ENCODE data around the gene RMDN2.

RMDN2 gene

GRCh38 chr2:37966326-37966725 is 41.2 kb downstream of the RMDN2 start:
- peaks cover 0 to 1% of the 10 kb centered on the region in 2 donors for H3K4me1 Mint-ChIP-seq (ENCODE audit: low read depth in 2 of 2)
- H3K36me3 Mint-ChIP-seq (ENCODE audit: insufficient read depth), result peaks cover under 1% of the 10 kb centered on the region

GRCh38 chr2:37969731-37970130 is 44.6 kb downstream of the RMDN2 start:
- H3K4me1 Mint-ChIP-seq (ENCODE audit: low read depth in 2 of 2), result peaks cover 0 to 4% of the 10 kb centered on the region in 2 donors
- no peaks in the 10 kb centered on the region for H3K36me3 Mint-ChIP-seq (ENCODE audit: insufficient read depth)
- DNase-seq (no peak), ATAC-seq (replicated peaks) (no peak)
- H3K27ac Mint-ChIP-seq, result no peak overlapping the region
- H3K27me3 Mint-ChIP-seq, result peaks cover 0 to 15% of the 10 kb centered on the region in 2 donors
- H3K9me3 Mint-ChIP-seq, result peaks cover 0 to 4% of the 10 kb centered on the region in 2 donors
- no peak overlapping the region for H3K4me3 Mint-ChIP-seq

More at GRCh38 chr2:37966326-37966725, 41.2 kb downstream of the RMDN2 start:
- Mint-ChIP-seq H3K4me3 (no peak overlapping the region), H3K27me3 (peaks cover 0 to 8% of the 10 kb centered on the region in 2 donors), H3K9me3 (peaks cover 3 to 4% of the 10 kb centered on the region in 2 donors), H3K27ac (no peak overlapping the region)
- ATAC-seq (replicated peaks) (no peak), DNase-seq (no peak)

GRCh38 chr2:37971971-37972370 is 46.9 kb downstream of the RMDN2 start:
- peaks cover 0 to 2% of the 10 kb centered on the region in 2 donors for H3K9me3 Mint-ChIP-seq
- H3K27ac Mint-ChIP-seq, result no peak overlapping the region
- no peaks in the 10 kb centered on the region for H3K36me3 Mint-ChIP-seq (ENCODE audit: insufficient read depth)

GRCh38 chr2:37973615-37974353 is 48.7 kb downstream of the RMDN2 start:
- Mint-ChIP-seq H3K4me3 (no peak overlapping the region), H3K27ac (no peak overlapping the region), H3K36me3 (ENCODE audit: insufficient read depth) (no peaks in the 10 kb centered on the region), H3K27me3 (peaks cover 0 to 7% of the 10 kb centered on the region in 2 donors), H3K4me1 (ENCODE audit: low read depth in 2 of 2) (peaks cover 0 to 9% of the 10 kb centered on the region in 2 donors), H3K9me3 (no peaks in the 10 kb centered on the region)
- ATAC-seq (replicated peaks) (no peak), DNase-seq (no peak)

More at GRCh38 chr2:37971971-37972370, 46.9 kb downstream of the RMDN2 start:
- H3K4me3 Mint-ChIP-seq, result no peak overlapping the region
- no peak for DNase-seq
- peaks cover 0 to 9% of the 10 kb centered on the region in 2 donors for H3K4me1 Mint-ChIP-seq (ENCODE audit: low read depth in 2 of 2)
- H3K27me3 Mint-ChIP-seq, result peaks cover 0 to 8% of the 10 kb centered on the region in 2 donors
- no peak for ATAC-seq (replicated peaks)

GRCh38 chr2:37975808-37976207 is 50.7 kb downstream of the RMDN2 start:
- H3K9me3 Mint-ChIP-seq, result no peaks in the 10 kb centered on the region
- ATAC-seq (replicated peaks), result peak; percentile 40
- peaks cover 0 to 9% of the 10 kb centered on the region in 2 donors for H3K4me1 Mint-ChIP-seq (ENCODE audit: low read depth in 2 of 2)

GRCh38 chr2:37976411-37976810 is 51.3 kb downstream of the RMDN2 start:
- no peaks in the 10 kb centered on the region for H3K36me3 Mint-ChIP-seq (ENCODE audit: insufficient read depth)
- no peak overlapping the region for H3K4me3 Mint-ChIP-seq
- H3K9me3 Mint-ChIP-seq, result no peaks in the 10 kb centered on the region
- peaks cover 0 to 7% of the 10 kb centered on the region in 2 donors for H3K27me3 Mint-ChIP-seq
- DNase-seq, result no peak
- no peak for ATAC-seq (replicated peaks)
- H3K4me1 Mint-ChIP-seq (ENCODE audit: low read depth in 2 of 2), result peaks cover 0 to 9% of the 10 kb centered on the region in 2 donors
- H3K27ac Mint-ChIP-seq, result no peak overlapping the region

More at GRCh38 chr2:37975808-37976207, 50.7 kb downstream of the RMDN2 start:
- Mint-ChIP-seq H3K27ac (no peak overlapping the region), H3K4me3 (no peak overlapping the region), H3K36me3 (ENCODE audit: insufficient read depth) (no peaks in the 10 kb centered on the region), H3K27me3 (peaks cover 0 to 7% of the 10 kb centered on the region in 2 donors)
- DNase-seq, result no peak

GRCh38 chr2:37982147-37982582 is 57.1 kb downstream of the RMDN2 start:
- H3K9me3 Mint-ChIP-seq, result no peaks in the 10 kb centered on the region
- peaks cover 0 to 4% of the 10 kb centered on the region in 2 donors for H3K4me1 Mint-ChIP-seq (ENCODE audit: low read depth in 2 of 2)
- no peaks in the 10 kb centered on the region for H3K36me3 Mint-ChIP-seq (ENCODE audit: insufficient read depth)
- no peaks in the 10 kb centered on the region for H3K27me3 Mint-ChIP-seq
- no peak for ATAC-seq (replicated peaks)
- no peak overlapping the region for H3K4me3 Mint-ChIP-seq
- DNase-seq, result peak; percentile 48 to 55 (median 53)
- no peak overlapping the region for H3K27ac Mint-ChIP-seq

- peaks cover 0 to 4% of the 10 kb centered on the region in 2 donors for H3K4me1 Mint-ChIP-seq (ENCODE audit: low read depth in 2 of 2)
- H3K27ac Mint-ChIP-seq, result no peak overlapping the region
- H3K9me3 Mint-ChIP-seq, result no peaks in the 10 kb centered on the region
- no peak overlapping the region for H3K4me3 Mint-ChIP-seq
- ATAC-seq (replicated peaks) (no peak), DNase-seq (no peak)
- no peaks in the 10 kb centered on the region for H3K27me3 Mint-ChIP-seq
- H3K36me3 Mint-ChIP-seq (ENCODE audit: insufficient read depth), result no peaks in the 10 kb centered on the region
Observed at GRCh38 chr2:37982847-37983246, 57.8 kb downstream of the RMDN2 start.

GRCh38 chr2:37983719-37984118 is 58.6 kb downstream of the RMDN2 start:
- no peak overlapping the region for H3K27ac Mint-ChIP-seq
- H3K36me3 Mint-ChIP-seq (ENCODE audit: insufficient read depth), result no peaks in the 10 kb centered on the region
- H3K4me3 Mint-ChIP-seq, result no peak overlapping the region
- no peak for ATAC-seq (replicated peaks)
- H3K27me3 Mint-ChIP-seq, result no peaks in the 10 kb centered on the region
- no peak for DNase-seq
- H3K9me3 Mint-ChIP-seq, result no peaks in the 10 kb centered on the region
- peaks cover 0 to 4% of the 10 kb centered on the region in 2 donors for H3K4me1 Mint-ChIP-seq (ENCODE audit: low read depth in 2 of 2)

GRCh38 chr2:37984176-37984575 is 59.1 kb downstream of the RMDN2 start:
- no peaks in the 10 kb centered on the region for H3K9me3 Mint-ChIP-seq
- peaks cover 0 to 4% of the 10 kb centered on the region in 2 donors for H3K4me1 Mint-ChIP-seq (ENCODE audit: low read depth in 2 of 2)
- no peak for ATAC-seq (replicated peaks)
- no peaks in the 10 kb centered on the region for H3K36me3 Mint-ChIP-seq (ENCODE audit: insufficient read depth)
- DNase-seq, result no peak
- H3K4me3 Mint-ChIP-seq, result no peak overlapping the region
- no peaks in the 10 kb centered on the region for H3K27me3 Mint-ChIP-seq
- H3K27ac Mint-ChIP-seq, result no peak overlapping the region

- no peak overlapping the region for H3K4me3 Mint-ChIP-seq
- no peak for ATAC-seq (replicated peaks)
- H3K36me3 Mint-ChIP-seq (ENCODE audit: insufficient read depth), result no peaks in the 10 kb centered on the region
- peaks cover 0 to 4% of the 10 kb centered on the region in 2 donors for H3K4me1 Mint-ChIP-seq (ENCODE audit: low read depth in 2 of 2)
- no peak for DNase-seq
- no peak overlapping the region for H3K27ac Mint-ChIP-seq
- H3K27me3 Mint-ChIP-seq, result no peaks in the 10 kb centered on the region
- no peaks in the 10 kb centered on the region for H3K9me3 Mint-ChIP-seq
Observed at GRCh38 chr2:37984589-37984988, 59.5 kb downstream of the RMDN2 start.

GRCh38 chr2:37985333-37985732 is 60.2 kb downstream of the RMDN2 start:
- DNase-seq (no peak), ATAC-seq (replicated peaks) (no peak)
- Mint-ChIP-seq H3K4me1 (ENCODE audit: low read depth in 2 of 2) (peaks cover 0 to 4% of the 10 kb centered on the region in 2 donors), H3K27ac (no peak overlapping the region), H3K27me3 (no peaks in the 10 kb centered on the region), H3K4me3 (no peak overlapping the region), H3K9me3 (no peaks in the 10 kb centered on the region), H3K36me3 (ENCODE audit: insufficient read depth) (peaks cover 4% of the 10 kb centered on the region)

- Mint-ChIP-seq H3K36me3 (ENCODE audit: insufficient read depth) (peaks cover 4% of the 10 kb centered on the region), H3K9me3 (no peaks in the 10 kb centered on the region), H3K27me3 (no peaks in the 10 kb centered on the region), H3K27ac (no peak overlapping the region), H3K4me1 (ENCODE audit: low read depth in 2 of 2) (peaks cover 0 to under 1% of the 10 kb centered on the region in 2 donors), H3K4me3 (no peak overlapping the region)
- ATAC-seq (replicated peaks), result no peak
- no peak for DNase-seq
Observed at GRCh38 chr2:37987098-37987775, 62.1 kb downstream of the RMDN2 start.

GRCh38 chr2:37992601-37993000 is 67.5 kb downstream of the RMDN2 start:
- Mint-ChIP-seq H3K4me3 (no peak overlapping the region), H3K36me3 (ENCODE audit: insufficient read depth) (peaks cover 4% of the 10 kb centered on the region), H3K9me3 (no peaks in the 10 kb centered on the region), H3K27ac (no peak overlapping the region), H3K4me1 (ENCODE audit: low read depth in 2 of 2) (no peaks in the 10 kb centered on the region), H3K27me3 (no peaks in the 10 kb centered on the region)
- no peak for ATAC-seq (replicated peaks)
- DNase-seq, result no peak
